Hepatocyte (in vitro differentiated cells): ENCODE measurements around the gene CDC123.

Source experiments
- CTCF ChIP-seq: fragments of 200-600 bp; sonication (generic); IDR thresholded peaks from 2 replicates; pipeline ENCODE4 v1.5.1; 2016; ENCODE audit warnings: antibody characterized with exemption, mild to moderate bottlenecking; ENCODE audit not compliant: poor library complexity
- EZH2phosphoT487 ChIP-seq: fragments of 200-600 bp; sonication (generic); IDR thresholded peaks from one replicate; pipeline ENCODE4 v1.6.1; 2018; ENCODE audit warnings: antibody characterized with exemption, mild to moderate bottlenecking, low read depth, moderate library complexity; ENCODE audit not compliant: unreplicated experiment, severe bottlenecking

GRCh38 chr10:12250181-12250580, 54.2 kb downstream of the CDC123 start:
- TF ChIP-seq CTCF (no peak), EZH2phosphoT487 (no peak)
